Stimulated activated CD4-positive, alpha-beta T cell treated with anti-CD3 and anti-CD28 coated beads, TNF-alpha, amount 100 ng/mL, for 4 hours (primary cell): ENCODE results near the gene MFSD1.

Source experiments
- DNase-seq, 3 experiments: peaks; one replicate each; pipeline ENCODE4 v3.0.0-alpha.2; 2020; ENCODE audit warnings: low read depth in 3 of 3

Gene MFSD1

GRCh38 chr3:158801696-158802408, at the start of gene MFSD1:
Gene MFSD1 (plus strand): TSS chr3:158802054. CDS start chr3:158802153, 99 bp downstream.
- peak; percentile 72 to 75 (median 74) for DNase-seq

GRCh38 chr3:158753854-158754253, 48.0 kb upstream of the MFSD1 start:
- no peak for DNase-seq

- DNase-seq, result no peak
These were observed 46.4 kb upstream of the MFSD1 start for GRCh38 chr3:158755421-158755820.

GRCh38 chr3:158761350-158761749, 40.5 kb upstream of the MFSD1 start:
- no peak for DNase-seq

GRCh38 chr3:158762701-158763100, 39.2 kb upstream of the MFSD1 start:
- DNase-seq, result no peak

GRCh38 chr3:158763421-158763820, 38.4 kb upstream of the MFSD1 start:
- DNase-seq, result no peak

- no peak for DNase-seq
These were observed 36.2 kb upstream of the MFSD1 start for GRCh38 chr3:158765518-158766205.

- DNase-seq, result no peak
These were observed 35.5 kb upstream of the MFSD1 start for GRCh38 chr3:158766364-158766763.

- DNase-seq, result no peak
These were observed 33.5 kb upstream of the MFSD1 start for GRCh38 chr3:158768361-158768787.

- no peak for DNase-seq
These were observed 32.8 kb upstream of the MFSD1 start for GRCh38 chr3:158768881-158769543.

GRCh38 chr3:158769549-158769948, 32.3 kb upstream of the MFSD1 start:
- no peak for DNase-seq

- no peak for DNase-seq
These were observed 31.7 kb upstream of the MFSD1 start for GRCh38 chr3:158769952-158770740.

GRCh38 chr3:158770741-158771350, 31.0 kb upstream of the MFSD1 start:
- DNase-seq, result no peak

GRCh38 chr3:158771577-158771976, 30.3 kb upstream of the MFSD1 start:
- no peak for DNase-seq

GRCh38 chr3:158771982-158772381, 29.9 kb upstream of the MFSD1 start:
- DNase-seq, result no peak

- DNase-seq, result no peak
These were observed 28.7 kb upstream of the MFSD1 start for GRCh38 chr3:158773166-158773565.

- no peak for DNase-seq
These were observed 27.7 kb upstream of the MFSD1 start for GRCh38 chr3:158773845-158774830.

- no peak for DNase-seq
These were observed 26.9 kb upstream of the MFSD1 start for GRCh38 chr3:158774965-158775364.

GRCh38 chr3:158775426-158776410, 26.1 kb upstream of the MFSD1 start:
- DNase-seq, result no peak
